Activated naive CD8-positive, alpha-beta T cell treated with anti-CD3 and anti-CD28 coated beads, Interleukin-2, amount 50 U/mL, for 24 hours (primary cell): Measurements from ENCODE around the gene HPS5.
A peak's percentile ranks its signal among the peaks of the same experiment; 100 is the strongest.
"Not testable (repeated sequence)": the region's sequence is repeated elsewhere in the genome, so short reads cannot be mapped to it uniquely, and the experiment has no call there.

Experiments used
- ATAC-seq: fragments of 150-1000 bp; cut with Tn5 transposase; one replicate; pipeline ENCODE4 v1.10.0; 2021
- DNase-seq: peaks from one replicate; pipeline ENCODE4 v3.0.0; 2021
- H3K27ac Mint-ChIP-seq: one replicate; pipeline ENCODE4 v1.8.0; 2021; ENCODE audit warnings: mild to moderate bottlenecking, mixed read lengths
- H3K27me3 Mint-ChIP-seq: one replicate; pipeline ENCODE4 v1.8.0; 2021; ENCODE audit warnings: mixed read lengths
- H3K36me3 Mint-ChIP-seq: one replicate; pipeline ENCODE4 v1.8.0; 2021; ENCODE audit warnings: low read depth, mixed read lengths
- H3K4me1 Mint-ChIP-seq: one replicate; pipeline ENCODE4 v1.8.0; 2021; ENCODE audit warnings: mixed read lengths
- H3K4me3 Mint-ChIP-seq: one replicate; pipeline ENCODE4 v1.8.0; 2021; ENCODE audit warnings: mild to moderate bottlenecking, moderate library complexity, mixed read lengths
- H3K9me3 Mint-ChIP-seq: one replicate; pipeline ENCODE4 v1.8.0; 2021; ENCODE audit warnings: mixed read lengths

The HPS5 gene

DNA sequence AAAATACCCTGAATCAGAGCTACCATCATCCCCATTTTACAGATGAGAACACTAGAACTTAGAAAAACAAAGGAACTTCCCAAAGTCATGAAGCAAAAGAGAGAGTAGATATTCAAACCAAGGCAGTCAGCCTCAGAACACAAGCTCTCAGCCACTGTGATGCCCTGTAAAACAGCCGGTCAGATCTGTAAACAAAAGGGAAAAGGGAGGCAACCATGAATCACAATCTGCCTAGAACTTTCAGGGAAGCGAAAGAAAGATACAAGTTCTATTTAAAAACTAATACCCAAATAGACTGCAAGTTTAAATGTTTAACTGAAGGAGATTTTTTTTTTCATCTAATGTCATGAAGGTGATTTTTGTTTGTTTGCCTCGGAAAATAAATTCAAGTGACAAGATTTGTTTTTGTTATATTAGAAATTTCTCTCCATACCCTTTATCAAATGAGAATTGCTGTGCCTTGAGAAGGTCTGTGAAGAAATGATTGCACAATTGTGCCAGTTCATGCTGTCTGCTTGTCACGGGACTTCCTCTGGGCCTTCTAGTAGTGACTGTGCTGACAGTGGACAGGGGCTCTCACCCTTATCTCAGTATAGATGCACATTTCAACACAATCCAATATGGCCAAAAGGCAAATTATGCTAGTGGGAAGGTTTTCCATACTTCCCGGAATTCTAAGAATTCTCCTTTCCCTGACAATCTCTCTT is 44.2 kb downstream of the HPS5 start:
- ATAC-seq (no peak), DNase-seq (no peak)
- H3K27me3 Mint-ChIP-seq = no peaks in the 10 kb centered on the region
- peaks cover 33% of the 10 kb centered on the region for H3K36me3 Mint-ChIP-seq
- H3K4me1 Mint-ChIP-seq = peaks cover 10% of the 10 kb centered on the region
- H3K27ac Mint-ChIP-seq = no peak overlapping the region
- H3K4me3 Mint-ChIP-seq = no peak overlapping the region
- no peaks in the 10 kb centered on the region for H3K9me3 Mint-ChIP-seq

DNA sequence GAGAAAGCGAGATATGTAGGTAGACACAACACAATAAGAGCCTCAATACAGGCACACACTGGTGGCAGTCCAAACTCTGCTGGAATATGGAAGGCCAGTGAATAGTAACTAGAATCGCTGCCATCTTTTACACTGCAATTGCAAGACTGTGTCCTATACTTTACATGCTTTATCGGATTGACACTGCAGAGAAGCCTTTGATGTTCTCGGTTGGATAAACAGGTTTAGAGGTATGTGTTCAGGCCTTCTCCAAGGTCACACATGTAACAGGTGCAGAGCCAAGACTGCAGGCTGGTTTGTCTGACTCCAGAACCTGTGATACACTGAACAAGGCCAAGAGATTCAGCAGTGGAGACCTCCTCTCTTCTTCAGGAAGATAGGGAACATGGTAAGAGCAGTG is 50.7 kb downstream of the HPS5 start:
- H3K27ac Mint-ChIP-seq = no peak overlapping the region
- H3K36me3 Mint-ChIP-seq = peaks cover 3% of the 10 kb centered on the region
- H3K4me1 Mint-ChIP-seq = no peaks in the 10 kb centered on the region
- ATAC-seq (no peak), DNase-seq (no peak)
- no peaks in the 10 kb centered on the region for H3K9me3 Mint-ChIP-seq
- no peaks in the 10 kb centered on the region for H3K27me3 Mint-ChIP-seq
- no peak overlapping the region for H3K4me3 Mint-ChIP-seq

DNA sequence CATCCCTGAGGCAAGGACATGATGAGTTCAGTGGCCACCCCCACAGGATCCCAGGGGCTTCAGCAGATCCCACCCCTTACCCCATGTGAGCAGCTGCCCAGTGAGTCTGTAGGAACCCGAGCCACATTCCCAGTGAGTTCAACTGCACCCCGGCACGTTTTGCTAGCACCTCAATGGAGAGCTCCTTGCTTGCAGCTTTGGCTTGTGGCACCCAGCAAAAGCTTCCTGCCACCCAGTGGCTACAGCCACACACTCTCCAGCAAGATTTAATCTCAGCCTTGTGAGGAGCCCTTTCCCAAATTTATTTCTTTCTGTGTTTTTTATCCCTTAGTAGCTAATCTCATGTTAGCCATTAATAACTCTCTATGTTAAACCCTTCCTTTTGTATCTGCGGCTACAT is 51.8 kb downstream of the HPS5 start:
- H3K4me3 Mint-ChIP-seq = no peak overlapping the region
- no peak for DNase-seq
- H3K27ac Mint-ChIP-seq = no peak overlapping the region
- peaks cover under 1% of the 10 kb centered on the region for H3K36me3 Mint-ChIP-seq
- no peaks in the 10 kb centered on the region for H3K9me3 Mint-ChIP-seq
- H3K27me3 Mint-ChIP-seq = no peaks in the 10 kb centered on the region
- no peaks in the 10 kb centered on the region for H3K4me1 Mint-ChIP-seq
- ATAC-seq = no peak

DNA sequence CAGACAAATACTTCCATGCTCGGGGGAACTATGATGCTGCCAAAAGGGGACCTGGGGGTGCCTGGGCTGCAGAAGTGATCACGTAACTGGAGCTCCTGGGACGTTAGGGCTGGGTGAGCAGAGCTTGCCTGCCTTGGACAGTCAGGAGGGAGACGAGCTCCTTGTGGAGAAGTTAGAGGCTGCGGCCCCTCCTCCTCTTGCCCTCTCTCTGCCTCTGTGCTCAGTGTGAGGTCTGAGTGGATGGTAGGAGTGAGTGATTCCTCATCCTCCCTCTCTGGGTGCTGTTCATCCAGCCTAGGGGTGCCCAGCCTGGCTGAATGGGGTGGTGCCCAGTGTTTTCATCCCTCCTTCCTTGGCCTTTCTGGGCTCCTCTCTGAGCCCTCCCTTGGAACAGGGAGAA is 52.7 kb downstream of the HPS5 start:
- not testable (repeated sequence) for H3K9me3 Mint-ChIP-seq, H3K36me3 Mint-ChIP-seq, H3K4me3 Mint-ChIP-seq, DNase-seq, ATAC-seq, H3K4me1 Mint-ChIP-seq, H3K27me3 Mint-ChIP-seq, H3K27ac Mint-ChIP-seq

DNA sequence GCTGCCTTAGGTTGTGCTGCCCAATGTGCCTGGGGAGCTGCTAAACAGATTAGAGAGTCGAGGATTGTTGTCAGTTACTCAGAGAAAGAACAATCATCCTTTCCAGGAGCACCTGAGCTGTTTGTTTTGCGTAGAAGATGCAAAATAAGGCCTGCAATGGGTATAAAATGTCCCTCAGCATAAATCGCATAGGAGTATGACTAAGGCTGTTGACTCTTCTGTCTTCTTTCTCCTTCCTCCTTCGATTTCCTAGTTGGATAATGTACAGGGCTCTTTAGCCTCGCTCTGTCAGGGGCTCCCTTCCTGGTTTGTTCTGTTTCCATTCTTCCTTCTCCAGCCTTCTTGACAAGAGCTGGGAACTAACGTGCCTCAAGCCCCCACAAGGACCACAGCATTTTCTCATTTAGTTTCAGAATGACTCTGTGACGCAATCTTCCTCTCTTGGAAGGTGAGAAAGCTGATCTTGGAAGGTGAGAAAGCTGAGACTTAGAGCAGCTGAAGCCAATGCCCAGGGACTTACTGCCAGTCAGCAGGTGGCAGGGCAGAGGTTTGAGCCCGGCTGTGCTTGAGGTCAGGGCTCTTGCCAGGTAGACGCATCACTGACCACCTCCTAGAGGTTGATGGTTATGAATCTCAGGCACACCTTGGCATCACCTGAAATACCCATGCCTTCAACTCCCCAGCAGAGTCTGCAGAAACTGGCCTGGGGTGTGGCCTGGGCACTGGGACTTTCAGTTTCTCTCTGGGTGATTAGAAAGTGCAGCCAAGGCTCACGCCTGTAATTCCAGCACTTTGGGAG is 54.4 kb downstream of the HPS5 start:
- not testable (repeated sequence) for H3K36me3 Mint-ChIP-seq, H3K9me3 Mint-ChIP-seq, DNase-seq, H3K27ac Mint-ChIP-seq, H3K4me1 Mint-ChIP-seq, H3K4me3 Mint-ChIP-seq, H3K27me3 Mint-ChIP-seq
- ATAC-seq = peak; percentile 47

DNA sequence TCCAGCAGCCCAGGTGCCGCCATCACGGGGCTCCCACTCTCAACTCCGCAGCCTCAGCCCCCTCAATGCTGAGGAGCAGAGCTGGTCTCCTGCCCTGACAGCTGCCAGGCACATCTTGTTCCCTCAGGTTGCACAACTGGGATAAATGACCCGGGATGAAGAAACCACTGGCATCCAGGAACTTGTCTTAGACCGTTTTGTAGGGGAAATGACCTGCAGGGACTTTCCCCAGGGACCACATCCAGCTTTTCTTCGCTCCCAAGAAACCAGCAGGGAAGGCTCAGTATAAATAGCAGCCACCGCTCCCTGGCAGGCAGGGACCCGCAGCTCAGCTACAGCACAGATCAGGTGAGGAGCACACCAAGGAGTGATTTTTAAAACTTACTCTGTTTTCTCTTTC is 56.0 kb downstream of the HPS5 start, which contains the start of gene SAA1:
SAA1 (plus strand) TSS at position 316 of the 400 bp plus-strand sequence. CDS start 624 bp downstream, outside the sequence.
- DNase-seq (no peak), ATAC-seq (no peak)
- Mint-ChIP-seq H3K27ac (no peak within 1 kb of the TSS), H3K4me3 (no peak within 1 kb of the TSS), H3K36me3 (no peaks in the 10 kb centered on the region), H3K27me3 (no peaks in the 10 kb centered on the region), H3K9me3 (no peaks in the 10 kb centered on the region), H3K4me1 (no peaks in the 10 kb centered on the region)

DNA sequence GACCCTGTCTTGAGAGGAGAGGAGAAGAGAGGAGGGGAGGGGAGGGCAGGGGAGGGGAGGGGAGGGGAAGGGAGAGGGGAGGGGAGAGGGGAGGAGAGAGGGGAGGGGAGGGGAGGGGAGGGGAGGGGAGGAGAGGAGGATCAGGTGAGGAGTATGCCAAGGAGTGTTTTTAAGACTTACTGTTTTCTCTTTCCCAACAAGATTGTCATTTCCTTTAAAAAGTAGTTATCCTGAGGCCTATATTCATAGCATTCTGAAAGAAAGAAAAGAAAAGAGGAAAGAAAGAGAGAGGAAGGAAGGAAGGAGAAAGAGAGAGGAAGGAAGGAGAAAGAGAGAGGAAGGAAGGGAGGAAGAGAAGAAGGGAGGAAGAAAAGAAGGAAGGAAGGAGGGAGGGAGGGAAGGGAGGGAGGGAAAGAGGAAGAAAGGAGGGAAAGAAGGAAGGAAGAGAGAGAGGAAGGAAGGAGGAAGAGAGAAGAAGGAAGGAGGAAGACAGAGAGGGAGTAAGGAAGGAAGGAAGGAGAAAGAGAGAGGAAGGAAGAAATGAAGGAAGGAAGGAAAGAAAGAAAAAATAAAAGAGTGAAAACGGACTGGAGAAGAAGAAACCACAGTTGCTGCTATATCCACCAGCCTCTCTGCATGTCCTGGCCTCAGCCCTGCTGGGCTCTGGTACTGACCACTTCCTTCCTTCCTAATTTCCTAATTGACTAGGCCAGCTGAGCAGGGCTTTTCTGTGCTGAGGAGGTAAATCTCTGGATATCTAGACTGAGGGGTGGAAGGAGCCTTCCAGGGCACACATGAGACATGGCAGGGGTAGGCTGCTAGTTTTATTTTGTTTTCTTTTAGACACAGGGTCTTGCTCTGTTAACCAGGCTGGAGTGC is 57.0 kb downstream of the HPS5 start:
- Mint-ChIP-seq H3K4me3 (no peak overlapping the region), H3K9me3 (no peaks in the 10 kb centered on the region), H3K27me3 (no peaks in the 10 kb centered on the region), H3K27ac (no peak overlapping the region), H3K4me1 (no peaks in the 10 kb centered on the region), H3K36me3 (no peaks in the 10 kb centered on the region)
- no peak for ATAC-seq
- DNase-seq = no peak

DNA sequence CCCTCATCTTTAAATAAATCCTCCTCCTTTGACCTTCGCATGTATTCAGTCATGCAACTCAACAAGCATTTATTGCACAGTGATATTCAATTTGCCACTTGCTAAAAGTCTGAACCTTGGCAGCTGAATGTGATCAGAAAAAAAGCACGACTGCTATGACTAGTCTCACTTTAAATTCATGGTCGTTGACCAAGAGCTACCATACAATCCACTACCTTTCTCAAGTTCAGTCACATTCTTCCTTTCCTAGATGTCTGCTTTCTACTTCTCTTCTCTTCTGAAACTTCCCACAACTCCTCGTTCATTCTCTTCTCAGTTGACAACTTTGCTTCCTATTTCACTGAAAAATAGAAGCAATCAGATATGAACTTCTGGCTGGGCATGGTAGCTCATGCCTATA is 57.9 kb downstream of the HPS5 start:
- Mint-ChIP-seq H3K9me3 (no peaks in the 10 kb centered on the region), H3K27me3 (no peaks in the 10 kb centered on the region), H3K36me3 (no peaks in the 10 kb centered on the region), H3K27ac (no peak overlapping the region), H3K4me3 (no peak overlapping the region), H3K4me1 (no peaks in the 10 kb centered on the region)
- ATAC-seq = no peak
- no peak for DNase-seq

DNA sequence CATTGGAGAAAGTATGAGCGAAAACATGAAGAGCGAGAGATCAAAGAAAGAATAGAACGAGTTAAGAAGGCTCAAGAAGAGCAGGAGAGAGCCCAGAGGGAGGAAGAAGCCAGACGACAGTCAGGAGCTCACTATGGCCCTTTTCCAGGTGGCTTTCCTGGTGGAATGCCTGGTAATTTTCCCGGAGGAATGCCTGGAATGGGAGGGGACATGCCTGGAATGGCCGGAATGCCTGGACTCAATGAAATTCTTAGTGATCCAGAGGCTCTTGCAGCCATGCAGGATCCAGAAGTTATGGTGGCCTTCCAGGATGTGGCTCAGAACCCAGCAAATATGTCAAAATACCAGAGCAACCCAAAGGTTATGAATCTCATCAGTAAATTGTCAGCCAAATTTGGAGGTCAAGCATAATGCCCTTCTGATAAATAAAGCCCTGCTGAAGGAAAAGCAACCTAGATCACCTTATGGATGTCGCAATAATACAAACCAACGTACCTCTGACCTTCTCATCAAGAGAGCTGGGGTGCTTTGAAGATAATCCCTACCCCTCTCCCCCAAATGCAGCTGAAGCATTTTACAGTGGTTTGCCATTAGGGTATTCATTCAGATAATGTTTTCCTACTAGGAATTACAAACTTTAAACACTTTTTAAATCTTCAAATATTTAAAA is 59.1 kb downstream of the HPS5 start:
- not testable (repeated sequence) for H3K36me3 Mint-ChIP-seq, ATAC-seq, H3K4me1 Mint-ChIP-seq, H3K9me3 Mint-ChIP-seq, H3K27me3 Mint-ChIP-seq, DNase-seq, H3K4me3 Mint-ChIP-seq, H3K27ac Mint-ChIP-seq

DNA sequence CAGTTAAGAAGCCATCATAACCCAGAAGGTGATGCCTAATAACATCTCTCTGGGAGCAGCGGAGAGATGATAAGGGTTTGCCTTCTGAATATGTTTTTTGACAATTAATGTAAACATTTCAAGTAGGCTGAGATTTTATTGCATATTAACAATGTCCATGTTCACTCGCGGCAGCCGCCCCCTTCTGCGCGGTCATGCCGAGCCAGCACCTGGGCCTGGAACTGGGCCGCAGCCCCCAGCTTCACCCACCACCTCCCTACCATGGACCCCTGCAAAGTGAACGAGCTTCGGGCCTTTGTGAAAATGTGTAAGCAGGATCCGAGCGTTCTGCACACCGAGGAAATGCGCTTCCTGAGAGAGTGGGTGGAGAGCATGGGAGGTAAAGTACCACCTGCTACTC is 60.2 kb downstream of the HPS5 start:
- DNase-seq = no peak
- Mint-ChIP-seq H3K36me3 (no peaks in the 10 kb centered on the region), H3K4me3 (no peak overlapping the region)

DNA sequence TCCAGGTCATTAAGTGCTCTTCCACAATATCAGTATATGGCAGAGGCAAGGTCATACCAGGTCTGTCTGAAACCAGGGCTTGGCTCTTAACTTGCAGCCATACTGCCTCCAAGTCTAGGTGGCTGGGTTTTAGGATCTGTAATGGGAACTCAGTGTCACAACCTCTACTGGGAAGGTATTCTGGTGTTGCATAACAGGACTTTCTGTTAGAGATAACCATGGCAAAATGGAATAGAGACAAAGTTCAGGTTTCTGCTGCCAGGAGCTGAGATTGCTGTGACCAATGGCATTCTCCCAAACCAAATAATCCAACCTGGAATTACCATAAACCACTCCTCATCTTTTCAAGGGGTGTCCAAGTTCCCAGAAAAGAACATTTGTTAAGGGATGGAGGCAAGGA is 62.7 kb downstream of the HPS5 start:
- no peak overlapping the region for H3K27ac Mint-ChIP-seq
- no peaks in the 10 kb centered on the region for H3K27me3 Mint-ChIP-seq
- DNase-seq (no peak), ATAC-seq (no peak)
- H3K4me3 Mint-ChIP-seq = no peak overlapping the region
- H3K36me3 Mint-ChIP-seq = no peaks in the 10 kb centered on the region
- H3K9me3 Mint-ChIP-seq = no peaks in the 10 kb centered on the region
- no peaks in the 10 kb centered on the region for H3K4me1 Mint-ChIP-seq

More for the DNA sequence above, 60.2 kb downstream of the HPS5 start:
- Mint-ChIP-seq H3K9me3 (no peaks in the 10 kb centered on the region), H3K27me3 (no peaks in the 10 kb centered on the region), H3K4me1 (no peaks in the 10 kb centered on the region), H3K27ac (no peak overlapping the region)
- no peak for ATAC-seq

DNA sequence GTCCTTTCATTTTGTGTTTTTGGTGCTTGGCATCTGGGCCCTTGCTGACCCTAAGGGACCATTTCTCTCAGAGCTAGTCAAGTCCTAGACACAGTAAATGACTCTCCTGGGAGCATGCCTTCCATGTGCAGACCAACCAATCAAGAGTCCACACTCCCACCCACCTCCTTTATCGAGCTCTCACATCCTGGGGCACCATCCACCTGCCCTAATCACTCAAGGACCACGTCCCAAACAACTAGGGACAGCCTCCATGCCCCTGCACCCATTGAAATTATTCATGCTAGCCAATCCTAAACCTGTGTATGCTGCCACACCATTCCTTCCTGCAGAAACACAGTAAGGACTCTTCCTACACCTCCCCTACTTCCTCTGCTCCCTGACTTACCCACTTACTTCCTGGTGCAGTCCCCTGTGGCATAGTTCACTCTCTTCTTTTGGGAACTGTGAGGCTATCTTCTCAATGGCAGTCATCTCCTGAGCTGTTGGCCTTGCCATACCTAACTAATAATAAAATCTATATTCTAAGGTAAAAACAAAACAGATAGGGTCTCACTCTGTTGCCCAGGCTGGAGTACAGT is 67.1 kb downstream of the HPS5 start:
- Mint-ChIP-seq H3K9me3 (no peaks in the 10 kb centered on the region), H3K4me1 (no peaks in the 10 kb centered on the region), H3K36me3 (no peaks in the 10 kb centered on the region), H3K4me3 (no peak overlapping the region), H3K27ac (no peak overlapping the region), H3K27me3 (no peaks in the 10 kb centered on the region)
- no peak for DNase-seq
- ATAC-seq = no peak

DNA sequence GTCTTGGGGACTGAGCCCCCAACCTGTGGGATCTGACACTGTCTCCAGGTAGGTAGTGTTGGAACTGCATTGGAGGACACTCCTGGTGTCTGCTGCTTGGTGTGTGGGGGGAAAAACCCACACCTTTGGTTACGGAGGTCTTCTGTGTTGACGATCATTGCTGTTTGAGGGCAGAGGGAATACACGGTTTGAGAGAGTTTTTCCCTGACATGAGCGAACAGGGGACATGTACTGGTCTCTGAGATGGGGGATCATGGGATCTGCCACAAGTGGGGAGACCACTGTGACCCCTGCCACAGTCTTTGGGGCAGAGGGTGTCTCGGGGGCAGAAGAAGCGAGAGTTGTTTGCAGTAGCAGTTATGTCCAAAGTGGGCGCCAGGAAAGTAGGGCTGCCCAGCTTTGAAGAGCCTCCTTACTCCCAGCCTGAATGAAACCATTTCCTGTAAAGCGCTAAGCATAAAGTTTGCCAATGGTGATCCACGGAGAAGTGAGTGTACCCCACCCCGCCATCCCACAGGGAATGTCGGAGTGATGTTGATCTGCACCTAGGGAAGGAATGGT is 68.1 kb downstream of the HPS5 start:
- ATAC-seq = no peak
- Mint-ChIP-seq H3K36me3 (no peaks in the 10 kb centered on the region), H3K27ac (no peak overlapping the region), H3K27me3 (no peaks in the 10 kb centered on the region), H3K9me3 (no peaks in the 10 kb centered on the region), H3K4me3 (no peak overlapping the region), H3K4me1 (no peaks in the 10 kb centered on the region)
- DNase-seq = no peak

DNA sequence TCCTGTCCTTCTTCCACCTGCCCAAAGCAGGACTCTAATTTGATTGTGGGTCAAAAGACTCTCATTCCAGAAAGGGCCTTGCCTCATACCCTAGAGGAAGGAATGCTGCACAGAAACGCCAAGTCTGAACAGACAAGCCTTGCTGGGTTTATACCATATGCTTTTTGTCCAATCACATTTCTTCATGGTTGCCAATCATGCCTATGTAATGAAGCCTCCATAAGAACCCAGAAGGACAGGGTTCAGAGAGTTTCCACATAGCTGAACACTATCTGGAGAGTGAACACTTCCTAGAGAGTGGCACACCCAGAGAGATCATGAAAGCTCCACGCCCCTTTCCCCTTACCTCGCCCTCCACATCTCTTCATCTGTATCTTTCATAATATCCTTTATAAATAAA is 68.7 kb downstream of the HPS5 start:
- Mint-ChIP-seq H3K27ac (no peak overlapping the region), H3K4me1 (no peaks in the 10 kb centered on the region), H3K27me3 (no peaks in the 10 kb centered on the region), H3K9me3 (no peaks in the 10 kb centered on the region), H3K36me3 (no peaks in the 10 kb centered on the region), H3K4me3 (no peak overlapping the region)
- DNase-seq (no peak), ATAC-seq (no peak)
